Muscle layer of duodenum (tissue), 2 donors: ENCODE data around the gene TET2.

ENCODE experiments used
- H3K27ac ChIP-seq: one replicate; pipeline ENCODE4 v1.7.0; 2013; ENCODE audit warnings: mild to moderate bottlenecking, low read length
- H3K27me3 ChIP-seq: one replicate; pipeline ENCODE4 v1.7.0; 2013; ENCODE audit warnings: low read depth, mild to moderate bottlenecking, control low read depth, low read length
- H3K36me3 ChIP-seq, 2 donors: one replicate each; pipeline ENCODE4 v1.7.0; 2013; ENCODE audit warnings: low read length in 2 of 2, control low read depth in 1 of 2, mild to moderate bottlenecking in 1 of 2; ENCODE audit not compliant: insufficient read depth in 2 of 2, control insufficient read depth in 1 of 2
- H3K4me1 ChIP-seq, 2 donors: one replicate each; pipeline ENCODE4 v1.7.0; 2013; ENCODE audit warnings: low read length in 2 of 2, mild to moderate bottlenecking in 2 of 2, control low read depth in 1 of 2, moderate library complexity in 1 of 2; ENCODE audit not compliant: insufficient read depth in 2 of 2, control insufficient read depth in 1 of 2
- H3K4me3 ChIP-seq, 2 donors: one replicate each; pipeline ENCODE4 v1.7.0; 2013; ENCODE audit warnings: low read length in 2 of 2, low read depth in 1 of 2, mild to moderate bottlenecking in 1 of 2
- H3K9me3 ChIP-seq, 2 donors: one replicate each; pipeline ENCODE4 v1.7.0; 2013; ENCODE audit warnings: low read length in 2 of 2, control low read depth in 1 of 2, mild to moderate bottlenecking in 1 of 2; ENCODE audit not compliant: control insufficient read depth in 1 of 2
- donor health status: healthy.

Gene TET2

GRCh38 chr4:105206214-105206613, 59.5 kb downstream of the TET2 start:
- H3K9me3 ChIP-seq, result no peaks in the 10 kb centered on the region
- H3K36me3 ChIP-seq, result no peaks in the 10 kb centered on the region
- H3K27ac ChIP-seq, result no peak overlapping the region
- no peaks in the 10 kb centered on the region for H3K27me3 ChIP-seq
- peaks cover 0 to 4% of the 10 kb centered on the region in 2 donors for H3K4me1 ChIP-seq
- no peak overlapping the region for H3K4me3 ChIP-seq

- no peak overlapping the region for H3K4me3 ChIP-seq
- no peaks in the 10 kb centered on the region for H3K27me3 ChIP-seq
- H3K27ac ChIP-seq, result no peak overlapping the region
- no peaks in the 10 kb centered on the region for H3K9me3 ChIP-seq
- no peaks in the 10 kb centered on the region for H3K36me3 ChIP-seq
- no peaks in the 10 kb centered on the region for H3K4me1 ChIP-seq
These were observed 60.7 kb downstream of the TET2 start for GRCh38 chr4:105207386-105207785.

GRCh38 chr4:105208561-105208960, 61.9 kb downstream of the TET2 start:
- Histone ChIP-seq H3K4me1 (no peaks in the 10 kb centered on the region), H3K4me3 (no peak overlapping the region), H3K9me3 (no peaks in the 10 kb centered on the region), H3K27ac (no peak overlapping the region), H3K36me3 (no peaks in the 10 kb centered on the region), H3K27me3 (no peaks in the 10 kb centered on the region)

- Histone ChIP-seq H3K4me1 (no peaks in the 10 kb centered on the region), H3K4me3 (no peak overlapping the region), H3K27me3 (no peaks in the 10 kb centered on the region), H3K9me3 (no peaks in the 10 kb centered on the region), H3K27ac (no peak overlapping the region), H3K36me3 (no peaks in the 10 kb centered on the region)
These were observed 64.2 kb downstream of the TET2 start for GRCh38 chr4:105210916-105211315.

- H3K27ac ChIP-seq, result no peak overlapping the region
- no peaks in the 10 kb centered on the region for H3K36me3 ChIP-seq
- no peaks in the 10 kb centered on the region for H3K4me1 ChIP-seq
These were observed 69.1 kb downstream of the TET2 start for GRCh38 chr4:105215609-105216313.

GRCh38 chr4:105225500-105225899, 78.8 kb downstream of the TET2 start:
- no peak overlapping the region for H3K27ac ChIP-seq
- H3K36me3 ChIP-seq, result no peaks in the 10 kb centered on the region
- no peaks in the 10 kb centered on the region for H3K27me3 ChIP-seq
- H3K9me3 ChIP-seq, result no peaks in the 10 kb centered on the region
- H3K4me1 ChIP-seq, result peaks cover 0 to 15% of the 10 kb centered on the region in 2 donors
- H3K4me3 ChIP-seq, result no peak overlapping the region

More at GRCh38 chr4:105215609-105216313, 69.1 kb downstream of the TET2 start:
- no peak overlapping the region for H3K4me3 ChIP-seq
- H3K9me3 ChIP-seq, result no peaks in the 10 kb centered on the region
- no peaks in the 10 kb centered on the region for H3K27me3 ChIP-seq

- H3K27me3 ChIP-seq, result no peaks in the 10 kb centered on the region
- H3K36me3 ChIP-seq, result no peaks in the 10 kb centered on the region
- no peak overlapping the region for H3K4me3 ChIP-seq
- H3K4me1 ChIP-seq, result peaks cover 0 to 15% of the 10 kb centered on the region in 2 donors
- H3K27ac ChIP-seq, result no peak overlapping the region
- no peaks in the 10 kb centered on the region for H3K9me3 ChIP-seq
These were observed 80.4 kb downstream of the TET2 start for GRCh38 chr4:105227054-105227453.

GRCh38 chr4:105230287-105230686, 83.6 kb downstream of the TET2 start:
- no peaks in the 10 kb centered on the region for H3K9me3 ChIP-seq
- no peak overlapping the region for H3K4me3 ChIP-seq
- peaks cover 15% of the 10 kb centered on the region in 2 donors for H3K36me3 ChIP-seq
- no peak overlapping the region for H3K27ac ChIP-seq
- no peaks in the 10 kb centered on the region for H3K27me3 ChIP-seq
- peaks cover 0 to 11% of the 10 kb centered on the region in 2 donors for H3K4me1 ChIP-seq

GRCh38 chr4:105232374-105232773, 85.7 kb downstream of the TET2 start:
- no peaks in the 10 kb centered on the region for H3K27me3 ChIP-seq

GRCh38 chr4:105234582-105234981, 87.9 kb downstream of the TET2 start:
- Histone ChIP-seq H3K9me3 (no peaks in the 10 kb centered on the region), H3K4me3 (no peak overlapping the region), H3K27ac (no peak overlapping the region), H3K36me3 (peaks cover 19 to 28% of the 10 kb centered on the region in 2 donors), H3K27me3 (no peaks in the 10 kb centered on the region), H3K4me1 (no peaks in the 10 kb centered on the region)

More at GRCh38 chr4:105232374-105232773, 85.7 kb downstream of the TET2 start:
- no peak overlapping the region for H3K4me3 ChIP-seq
- no peaks in the 10 kb centered on the region for H3K9me3 ChIP-seq
- H3K36me3 ChIP-seq, result peaks cover 19 to 22% of the 10 kb centered on the region in 2 donors
- no peaks in the 10 kb centered on the region for H3K4me1 ChIP-seq
- no peak overlapping the region for H3K27ac ChIP-seq

GRCh38 chr4:105236202-105236915, 89.7 kb downstream of the TET2 start:
- H3K36me3 ChIP-seq, result peaks cover 19 to 29% of the 10 kb centered on the region in 2 donors
- no peak overlapping the region for H3K27ac ChIP-seq
- H3K9me3 ChIP-seq, result no peaks in the 10 kb centered on the region
- H3K27me3 ChIP-seq, result no peaks in the 10 kb centered on the region
- no peak overlapping the region for H3K4me3 ChIP-seq
- H3K4me1 ChIP-seq, result peaks cover 0 to 2% of the 10 kb centered on the region in 2 donors
